K562 (cell line): ENCODE results near the gene FLAD1. TPM values are rescaled to one million over a fixed set of nuclear protein-coding genes. Genes with fewer than 3 reads are reported as not detected.

Experiments used
- ATF7 ChIP-seq: fragments of 450-650 bp; IDR thresholded peaks from 2 replicates; pipeline ENCODE4 v1.7.1; 2014; ENCODE audit warnings: mild to moderate bottlenecking, moderate library complexity
- EGR1 ChIP-seq: fragments of 450-650 bp; conservative IDR thresholded peaks from 2 replicates; pipeline ENCODE4 v1.6.1; 2017; ENCODE audit warnings: mild to moderate bottlenecking
- ELF1 ChIP-seq: fragments of 200-800 bp; sonication (Bioruptor generic); IDR thresholded peaks from 2 replicates; pipeline ENCODE4 v1.6.1; 2016; ENCODE audit warnings: missing genetic modification characterization, missing compliant biosample characterization
- ETV6 ChIP-seq, 3 experiments: fragments of 150-350 bp in 1 of 3; sonication (generic) in 1 of 3; formaldehyde crosslinking in 1 of 3; IDR thresholded peaks; 2 replicates each; pipeline versions ENCODE4 v1.6.1 to v1.8.0; 2014 to 2022; ENCODE audit warnings: borderline replicate concordance in 2 of 3, low read depth in 2 of 3, antibody characterized with exemption in 1 of 3, low read length in 1 of 3, mild to moderate bottlenecking in 1 of 3, missing genetic modification reagents in 1 of 3
- HDAC1 ChIP-seq, 2 experiments: fragments of 450-650 bp; IDR thresholded peaks; 2 replicates each; pipeline ENCODE4 v1.6.1; 2016 to 2017; ENCODE audit warnings: inconsistent platforms in 1 of 2, mild to moderate bottlenecking in 1 of 2, moderate library complexity in 1 of 2
- HDAC3 ChIP-seq: fragments of 450-650 bp; IDR thresholded peaks from 2 replicates; pipeline ENCODE4 v1.6.1; 2018; ENCODE audit warnings: borderline replicate concordance, mild to moderate bottlenecking, moderate library complexity; ENCODE audit not compliant: partially characterized antibody
- LEF1 ChIP-seq: fragments of 450-650 bp; IDR thresholded peaks from 2 replicates; pipeline ENCODE4 v1.6.1; 2016; ENCODE audit warnings: mild to moderate bottlenecking
- MTA1 ChIP-seq: fragments of 450-650 bp; IDR thresholded peaks from 2 replicates; pipeline ENCODE4 v1.6.1; 2017; ENCODE audit warnings: borderline replicate concordance
- MTA3 ChIP-seq: fragments of 450-650 bp; formaldehyde crosslinking; IDR thresholded peaks from 2 replicates; pipeline ENCODE4 v1.6.1; 2017; ENCODE audit warnings: mild to moderate bottlenecking, borderline replicate concordance
- PHF8 ChIP-seq: fragments of 200-600 bp; sonication (generic); IDR thresholded peaks from 2 replicates; pipeline ENCODE4 v1.6.1; 2012; ENCODE audit warnings: mixed run types, mild to moderate bottlenecking, inconsistent platforms, low read length, moderate library complexity, borderline replicate concordance
- POLR2AphosphoS2 ChIP-seq: IDR thresholded peaks from 2 replicates; pipeline ENCODE4 v1.6.1; 2012; ENCODE audit warnings: low read length, improper control_type of control experiment
- ZKSCAN1 ChIP-seq: fragments of 150-350 bp; IDR thresholded peaks from 2 replicates; pipeline ENCODE4 v1.6.1; 2016; ENCODE audit warnings: low read depth, low read length
- ZNF41 ChIP-seq: fragments of 250-450 bp; sonication (Bioruptor Pico); conservative IDR thresholded peaks from 2 replicates; pipeline ENCODE4 v1.4.0; 2020; ENCODE audit warnings: mild to moderate bottlenecking
- ZNF431 ChIP-seq: sonication (generic); formaldehyde crosslinking; IDR thresholded peaks from 2 replicates; pipeline ENCODE4 v1.8.0; 2022; ENCODE audit warnings: mild to moderate bottlenecking, missing genetic modification reagents
- ZNF717 ChIP-seq: fragments of 250-450 bp; sonication (Bioruptor Pico); IDR thresholded peaks from 2 replicates; pipeline ENCODE4 v1.5.0; 2021
- polyA plus RNA-seq, 8 experiments: library from polyadenylated mRNA; depleted of rRNA in 4 of 8; stranded (reverse) in 5 of 8; unstranded in 3 of 8; fragments of >200 nt; fragmentation: Nextera tagmentation in 2 of 8; fragmentation: Illumina TruSeq in 1 of 8; extraction: Ambion mirVana in 2 of 8; extraction: Trizol in 1 of 8; gene quantifications; 2 replicates each; pipeline versions ENCODE4 v1.2.1 to v1.2.3, GENCODE V29; 2011 to 2014; ENCODE audit warnings: inconsistent platforms in 1 of 8, missing spikeins in 1 of 8
- total RNA-seq, 7 experiments: library from RNA; depleted of rRNA in 6 of 7; stranded (reverse); fragments of >200 nt in 6 of 7; fragmentation: Illumina TruSeq in 2 of 7; extraction: Trizol in 2 of 7; gene quantifications; 2 replicates each; pipeline versions ENCODE4 v1.2.1 to v1.2.3, GENCODE V29; 2011 to 2021; ENCODE audit warnings: low replicate concordance in 1 of 7
- TF ChIP-seq, protein P1 (sequence below): fragments of 250-450 bp; sonication (Bioruptor Pico); IDR thresholded peaks from 2 replicates; pipeline ENCODE4 v1.4.0; 2020; ENCODE audit warnings: mild to moderate bottlenecking, moderate library complexity
- TF ChIP-seq, protein P2 (sequence below): sonication (generic); formaldehyde crosslinking; IDR thresholded peaks from 2 replicates; pipeline ENCODE4 v1.9.0; 2022; ENCODE audit warnings: mild to moderate bottlenecking, missing genetic modification reagents
- TF ChIP-seq, protein P3 (sequence below), 2 experiments: fragments of 450-650 bp; IDR thresholded peaks; 2 replicates each; pipeline ENCODE4 v1.6.1; 2016
- TF ChIP-seq, protein P4 (sequence below), 3 experiments: IDR thresholded peaks in 2 of 3; conservative IDR thresholded peaks in 1 of 3; 2 replicates each; pipeline ENCODE4 v1.5.1; 2011 to 2012; ENCODE audit warnings: low read length in 3 of 3, mild to moderate bottlenecking in 3 of 3, control low read depth in 2 of 3, improper control_type of control experiment in 1 of 3, inconsistent platforms in 1 of 3, low read depth in 1 of 3, mixed read lengths in 1 of 3, moderate library complexity in 1 of 3; ENCODE audit not compliant: insufficient read depth in 2 of 3

The FLAD1 gene
- total and polyA plus RNA-seq, 9 of the 15 experiments (the other 6 are each of a cell fraction or from before 2014, with no cell fraction given): 24.9 to 85.8 (median 67.0) TPM

DNA sequence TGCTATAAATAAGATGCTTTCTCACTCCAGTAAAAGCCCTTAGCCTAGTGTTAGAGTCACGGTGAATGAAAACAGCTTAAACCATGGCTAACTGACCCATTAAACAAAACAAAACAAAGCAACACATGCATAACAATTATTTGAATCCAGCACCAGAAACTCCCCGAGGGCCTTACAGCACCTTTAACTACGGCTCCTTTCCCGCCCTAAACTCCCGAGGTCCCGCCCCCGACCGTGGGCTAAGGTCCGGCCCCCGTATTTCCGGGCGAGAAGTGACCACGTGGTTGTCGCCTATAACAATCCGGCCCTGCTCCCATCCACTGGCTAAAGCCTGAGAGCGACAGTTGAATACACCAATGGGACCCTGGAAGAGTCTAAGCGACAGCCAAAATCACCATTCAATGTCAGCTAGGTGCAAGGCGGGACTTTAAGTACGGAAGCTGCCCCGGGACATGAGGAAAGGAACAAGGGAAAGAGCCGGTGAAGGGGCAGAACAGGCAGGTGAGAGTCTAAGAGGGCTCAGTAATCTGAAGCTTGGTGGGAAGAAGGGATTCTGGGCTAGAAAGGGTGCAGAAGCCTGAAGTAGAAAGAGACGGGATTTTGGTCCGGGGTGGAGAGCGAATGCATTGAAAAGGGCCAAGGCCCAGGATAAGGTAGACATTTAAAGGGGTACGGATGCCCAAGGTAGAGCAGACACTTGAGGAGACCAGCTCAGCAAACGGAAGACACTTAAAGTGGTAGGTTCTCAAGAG is at the start of gene FLAD1 (continued):
- TF ChIP-seq, protein P1, sequence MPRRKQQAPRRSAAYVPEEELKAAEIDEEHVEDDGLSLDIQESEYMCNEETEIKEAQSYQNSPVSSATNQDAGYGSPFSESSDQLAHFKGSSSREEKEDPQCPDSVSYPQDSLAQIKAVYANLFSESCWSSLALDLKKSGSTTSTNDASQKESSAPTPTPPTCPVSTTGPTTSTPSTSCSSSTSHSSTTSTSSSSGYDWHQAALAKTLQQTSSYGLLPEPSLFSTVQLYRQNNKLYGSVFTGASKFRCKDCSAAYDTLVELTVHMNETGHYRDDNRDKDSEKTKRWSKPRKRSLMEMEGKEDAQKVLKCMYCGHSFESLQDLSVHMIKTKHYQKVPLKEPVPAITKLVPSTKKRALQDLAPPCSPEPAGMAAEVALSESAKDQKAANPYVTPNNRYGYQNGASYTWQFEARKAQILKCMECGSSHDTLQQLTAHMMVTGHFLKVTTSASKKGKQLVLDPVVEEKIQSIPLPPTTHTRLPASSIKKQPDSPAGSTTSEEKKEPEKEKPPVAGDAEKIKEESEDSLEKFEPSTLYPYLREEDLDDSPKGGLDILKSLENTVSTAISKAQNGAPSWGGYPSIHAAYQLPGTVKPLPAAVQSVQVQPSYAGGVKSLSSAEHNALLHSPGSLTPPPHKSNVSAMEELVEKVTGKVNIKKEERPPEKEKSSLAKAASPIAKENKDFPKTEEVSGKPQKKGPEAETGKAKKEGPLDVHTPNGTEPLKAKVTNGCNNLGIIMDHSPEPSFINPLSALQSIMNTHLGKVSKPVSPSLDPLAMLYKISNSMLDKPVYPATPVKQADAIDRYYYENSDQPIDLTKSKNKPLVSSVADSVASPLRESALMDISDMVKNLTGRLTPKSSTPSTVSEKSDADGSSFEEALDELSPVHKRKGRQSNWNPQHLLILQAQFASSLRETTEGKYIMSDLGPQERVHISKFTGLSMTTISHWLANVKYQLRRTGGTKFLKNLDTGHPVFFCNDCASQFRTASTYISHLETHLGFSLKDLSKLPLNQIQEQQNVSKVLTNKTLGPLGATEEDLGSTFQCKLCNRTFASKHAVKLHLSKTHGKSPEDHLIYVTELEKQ (CRISPR knock-in tag): no peak
- TF ChIP-seq ZNF41 (CRISPR knock-in tag): 0 out of 2 replicates have a peak, but pooled peaks have one; percentile 25
- TF ChIP-seq LEF1: peak; percentile 58; the same call in 1 of the 2 replicates
- TF ChIP-seq EGR1: peak; percentile 92
- TF ChIP-seq ZKSCAN1: no peak
- no peak; the same call in 1 of the 2 replicates for TF ChIP-seq POLR2AphosphoS2
- TF ChIP-seq MTA1: peak; percentile 30; the same call in 1 of the 2 replicates
- peak; percentile 98 for TF ChIP-seq MTA3
- TF ChIP-seq ATF7: peak; percentile 89
- no peak for TF ChIP-seq ETV6 (IDR thresholded peaks at IDR 0.05; ENCODE audit: borderline replicate concordance in 1 of 2, low read depth in 2 of 2, low read length in 1 of 2)
- 0 out of 2 replicates have a peak, but pooled peaks have one; percentile 31 for TF ChIP-seq ETV6 (CRISPR knock-in tag; IDR thresholded peaks at IDR 0.05; ENCODE audit: borderline replicate concordance)
- peak; percentile 66; the same call in 1 of the 2 replicates for TF ChIP-seq PHF8
- no peak for TF ChIP-seq ZNF431 (CRISPR knock-in tag)
- TF ChIP-seq ZNF717 (CRISPR knock-in tag): no peak
- TF ChIP-seq, protein P2, sequence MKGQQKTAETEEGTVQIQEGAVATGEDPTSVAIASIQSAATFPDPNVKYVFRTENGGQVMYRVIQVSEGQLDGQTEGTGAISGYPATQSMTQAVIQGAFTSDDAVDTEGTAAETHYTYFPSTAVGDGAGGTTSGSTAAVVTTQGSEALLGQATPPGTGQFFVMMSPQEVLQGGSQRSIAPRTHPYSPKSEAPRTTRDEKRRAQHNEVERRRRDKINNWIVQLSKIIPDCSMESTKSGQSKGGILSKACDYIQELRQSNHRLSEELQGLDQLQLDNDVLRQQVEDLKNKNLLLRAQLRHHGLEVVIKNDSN (CRISPR knock-in tag): peak; percentile 96
- no peak for TF ChIP-seq HDAC3
- TF ChIP-seq HDAC1 (IDR thresholded peaks at IDR 0.05): peak in 1 of 2 experiments; percentile 99; a peak in 3 of 4 replicates
- TF ChIP-seq, protein P3, sequence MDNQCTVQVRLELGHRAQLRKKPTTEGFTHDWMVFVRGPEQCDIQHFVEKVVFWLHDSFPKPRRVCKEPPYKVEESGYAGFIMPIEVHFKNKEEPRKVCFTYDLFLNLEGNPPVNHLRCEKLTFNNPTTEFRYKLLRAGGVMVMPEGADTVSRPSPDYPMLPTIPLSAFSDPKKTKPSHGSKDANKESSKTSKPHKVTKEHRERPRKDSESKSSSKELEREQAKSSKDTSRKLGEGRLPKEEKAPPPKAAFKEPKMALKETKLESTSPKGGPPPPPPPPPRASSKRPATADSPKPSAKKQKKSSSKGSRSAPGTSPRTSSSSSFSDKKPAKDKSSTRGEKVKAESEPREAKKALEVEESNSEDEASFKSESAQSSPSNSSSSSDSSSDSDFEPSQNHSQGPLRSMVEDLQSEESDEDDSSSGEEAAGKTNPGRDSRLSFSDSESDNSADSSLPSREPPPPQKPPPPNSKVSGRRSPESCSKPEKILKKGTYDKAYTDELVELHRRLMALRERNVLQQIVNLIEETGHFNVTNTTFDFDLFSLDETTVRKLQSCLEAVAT (IDR thresholded peaks at IDR 0.05): peak; percentile 22 to 99; a peak in 2 of 4 replicates
- TF ChIP-seq, protein P4, sequence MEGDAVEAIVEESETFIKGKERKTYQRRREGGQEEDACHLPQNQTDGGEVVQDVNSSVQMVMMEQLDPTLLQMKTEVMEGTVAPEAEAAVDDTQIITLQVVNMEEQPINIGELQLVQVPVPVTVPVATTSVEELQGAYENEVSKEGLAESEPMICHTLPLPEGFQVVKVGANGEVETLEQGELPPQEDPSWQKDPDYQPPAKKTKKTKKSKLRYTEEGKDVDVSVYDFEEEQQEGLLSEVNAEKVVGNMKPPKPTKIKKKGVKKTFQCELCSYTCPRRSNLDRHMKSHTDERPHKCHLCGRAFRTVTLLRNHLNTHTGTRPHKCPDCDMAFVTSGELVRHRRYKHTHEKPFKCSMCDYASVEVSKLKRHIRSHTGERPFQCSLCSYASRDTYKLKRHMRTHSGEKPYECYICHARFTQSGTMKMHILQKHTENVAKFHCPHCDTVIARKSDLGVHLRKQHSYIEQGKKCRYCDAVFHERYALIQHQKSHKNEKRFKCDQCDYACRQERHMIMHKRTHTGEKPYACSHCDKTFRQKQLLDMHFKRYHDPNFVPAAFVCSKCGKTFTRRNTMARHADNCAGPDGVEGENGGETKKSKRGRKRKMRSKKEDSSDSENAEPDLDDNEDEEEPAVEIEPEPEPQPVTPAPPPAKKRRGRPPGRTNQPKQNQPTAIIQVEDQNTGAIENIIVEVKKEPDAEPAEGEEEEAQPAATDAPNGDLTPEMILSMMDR (IDR thresholded peaks at IDR 0.05 in 2 of 3, conservative IDR thresholded peaks at IDR 0.05 in 1 of 3; ENCODE audit: insufficient read depth in 2 of 3, low read depth in 1 of 3, low read length in 3 of 3): 0 out of 6 replicates have a peak, but pooled peaks of 1 of the 3 experiments have one; percentile 6
- TF ChIP-seq ELF1 (tag): peak; percentile 88
